ENCODE measurements around the gene IGFBP1.

Gene IGFBP1

DNA sequence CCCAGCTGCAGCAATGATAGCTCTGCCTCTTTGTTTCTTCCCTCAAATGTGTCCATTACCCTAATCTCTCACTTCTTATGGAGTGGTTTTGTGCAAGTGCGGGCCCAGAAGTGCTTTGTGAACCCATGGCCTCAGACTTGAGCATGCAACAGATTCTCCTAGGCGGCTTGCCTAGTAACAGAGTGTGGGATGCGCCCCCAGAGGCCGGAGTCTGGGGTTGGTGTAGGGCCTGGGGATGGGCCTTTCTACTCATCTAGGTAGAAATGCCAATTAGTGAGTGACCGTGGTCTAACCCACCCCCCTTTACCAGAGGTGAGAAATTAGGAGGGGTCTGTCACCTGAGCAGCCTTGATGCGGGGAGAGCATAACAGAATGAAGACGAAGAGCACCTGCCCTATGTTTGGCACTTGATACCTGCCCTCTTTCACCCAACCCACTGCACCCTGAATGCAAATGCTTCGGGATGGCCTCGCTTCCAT lies 7.0 kb upstream of the IGFBP1 start:
- DNase-seq (ENCODE audit: low read depth in 2 of 2): no peak

DNA sequence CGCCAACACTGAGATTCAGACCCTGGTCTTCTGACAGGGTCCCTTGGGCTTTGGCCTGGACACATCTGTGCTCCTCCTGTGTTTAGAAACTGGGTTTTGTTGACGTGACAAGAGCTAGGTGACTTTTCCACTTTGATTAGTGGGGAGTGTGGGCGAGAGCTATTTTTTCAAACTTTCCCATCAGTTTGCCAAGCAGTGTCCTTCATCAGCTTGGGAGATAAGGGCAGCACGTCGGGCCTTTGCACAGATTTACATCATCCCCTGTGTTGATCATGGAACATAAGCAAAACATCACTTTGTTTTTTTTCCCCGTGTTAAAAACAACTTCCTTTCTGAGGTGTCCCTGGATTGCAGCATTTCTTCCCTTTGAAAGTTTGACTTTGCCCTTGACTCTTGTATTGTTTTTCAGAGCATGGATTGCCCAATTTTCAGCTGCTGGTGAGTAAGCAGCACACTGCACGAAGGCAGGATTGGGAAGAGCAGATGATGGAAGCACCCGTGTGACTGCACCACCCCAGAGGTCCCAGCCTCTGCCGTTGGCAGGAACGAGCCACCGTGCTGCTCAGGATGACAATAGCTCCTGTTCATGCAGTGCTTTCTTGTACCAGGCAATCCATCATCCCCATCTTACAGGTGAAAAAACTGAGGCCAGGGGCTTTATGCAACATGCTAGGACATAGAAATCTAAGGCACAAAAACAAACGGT lies 6.4 kb upstream of the IGFBP1 start:
- no peak for DNase-seq (ENCODE audit: low read depth in 2 of 2)

DNA sequence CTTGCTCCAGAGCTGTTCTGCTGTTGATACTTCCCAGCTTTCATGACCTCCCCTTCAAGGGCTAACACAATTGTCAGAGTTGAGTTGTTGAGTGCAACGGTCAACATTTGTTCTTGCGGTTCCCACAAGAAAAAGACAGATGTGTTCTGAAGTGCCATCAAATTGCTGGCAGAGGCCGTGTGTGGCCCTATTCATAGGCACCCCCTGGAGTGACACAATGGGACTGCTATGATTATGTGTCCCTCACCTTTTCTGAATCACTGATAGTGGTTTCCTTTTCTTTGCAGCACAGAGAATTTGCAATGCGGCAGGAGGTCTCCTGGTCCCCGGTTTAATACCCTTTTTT lies 5.8 kb upstream of the IGFBP1 start:
- no peak for DNase-seq (ENCODE audit: low read depth in 2 of 2)

DNA sequence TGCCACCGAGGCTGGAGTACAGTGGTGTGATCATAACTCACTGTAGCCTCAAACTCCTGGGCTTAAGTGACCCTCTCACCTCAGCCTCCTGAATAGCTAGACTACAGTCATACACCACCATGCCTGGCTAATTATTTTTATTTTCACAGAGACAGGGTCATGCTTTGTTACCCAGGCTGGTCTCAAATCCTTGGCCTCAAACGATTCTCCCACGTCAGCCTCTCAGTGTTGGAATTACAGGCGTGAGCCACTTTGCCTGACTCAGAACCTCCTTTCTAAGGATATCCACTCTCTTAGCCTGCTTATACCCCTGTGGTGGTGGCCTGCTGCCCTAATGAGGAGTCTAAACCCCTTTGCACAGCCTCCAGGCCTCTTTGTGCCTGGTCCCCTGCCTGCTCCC lies 4.2 kb upstream of the IGFBP1 start:
- no peak for DNase-seq (ENCODE audit: low read depth in 2 of 2)

DNA sequence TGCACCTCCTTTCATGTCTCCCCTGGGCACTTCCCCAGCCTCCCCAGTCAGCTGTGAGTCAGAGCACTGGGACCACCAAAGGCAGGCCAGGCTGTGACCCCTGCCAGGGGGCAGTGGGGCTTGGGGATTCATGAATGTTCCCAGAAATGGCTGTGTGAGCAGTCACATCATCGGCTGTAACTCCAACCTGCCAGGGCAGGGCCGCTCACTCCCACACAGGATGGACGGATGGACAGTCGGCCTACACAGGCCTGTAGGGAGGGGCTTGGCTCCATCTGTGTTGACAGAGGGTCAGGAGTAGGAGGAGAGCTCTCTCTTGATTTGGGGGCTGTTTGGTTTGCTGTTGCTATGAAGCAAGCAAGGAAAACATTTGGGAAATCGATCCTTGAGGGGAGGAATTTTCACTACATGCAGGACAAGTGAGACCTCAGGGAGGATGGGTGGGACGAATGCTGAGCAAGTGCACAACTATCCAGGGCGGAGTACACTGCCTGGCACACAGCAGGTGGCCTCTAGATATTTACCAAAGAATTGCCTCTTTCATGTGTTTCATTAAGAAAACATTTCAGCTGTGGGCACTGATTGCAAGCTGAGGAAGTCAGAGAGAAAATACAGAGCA lies 2.9 kb upstream of the IGFBP1 start:
- no peak for DNase-seq (ENCODE audit: low read depth in 2 of 2)

DNA sequence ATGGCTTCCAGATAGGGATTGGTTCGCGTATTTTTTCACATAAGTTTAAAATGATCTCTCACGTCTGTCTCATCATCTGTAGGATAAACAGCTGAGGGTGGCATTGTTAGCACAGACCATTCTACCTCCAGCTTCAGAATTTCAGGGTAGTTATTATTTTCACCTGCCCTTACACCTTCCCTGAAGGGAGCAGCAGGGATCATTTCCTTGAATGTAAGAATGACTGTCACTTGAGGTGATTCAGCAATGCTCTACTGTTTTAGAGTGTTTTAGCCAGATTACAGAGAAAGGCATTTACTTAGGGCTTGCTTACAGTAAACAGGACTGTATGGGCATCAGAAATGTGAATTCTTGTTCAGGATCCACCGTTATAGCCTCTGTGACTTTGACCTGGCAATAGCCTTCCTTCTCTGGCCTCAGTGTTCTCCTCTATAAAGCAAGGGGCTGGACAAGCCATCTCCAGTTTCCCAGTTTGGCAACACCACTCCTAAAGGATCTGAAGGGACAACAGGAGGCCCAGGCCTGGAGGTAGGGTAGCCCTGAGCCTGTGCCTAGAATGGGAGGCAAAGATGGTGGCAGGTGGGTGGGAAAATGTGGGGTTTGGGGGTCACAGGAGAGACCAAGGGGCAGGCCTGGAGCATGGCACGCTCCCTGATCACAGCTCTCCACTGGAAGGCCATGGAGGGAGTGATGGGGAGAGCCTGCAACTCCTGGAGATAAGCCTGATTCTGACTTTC lies 1.2 kb upstream of the IGFBP1 start:
- no peak for DNase-seq (ENCODE audit: low read depth in 2 of 2)

DNA sequence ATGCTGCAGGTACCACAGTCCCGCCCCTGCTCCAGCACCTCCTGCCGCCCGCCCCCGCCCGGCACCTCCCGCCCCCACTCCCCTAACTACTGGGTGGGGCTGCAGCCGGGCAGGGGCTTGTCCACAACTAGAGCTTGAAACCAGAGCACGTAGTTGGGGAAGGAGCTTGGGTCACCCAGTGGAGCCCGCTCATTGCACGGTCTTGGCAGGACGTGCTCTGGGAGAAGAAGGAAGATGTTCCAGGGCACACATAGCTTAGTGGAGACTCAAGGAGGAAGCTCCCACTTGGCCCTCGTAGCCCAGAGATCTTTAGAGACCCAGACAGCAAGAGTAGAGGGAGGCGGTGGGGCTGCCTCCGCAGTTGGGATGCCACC lies 692 bp downstream of the IGFBP1 start:
- no peak for DNase-seq (ENCODE audit: low read depth in 2 of 2)

DNA sequence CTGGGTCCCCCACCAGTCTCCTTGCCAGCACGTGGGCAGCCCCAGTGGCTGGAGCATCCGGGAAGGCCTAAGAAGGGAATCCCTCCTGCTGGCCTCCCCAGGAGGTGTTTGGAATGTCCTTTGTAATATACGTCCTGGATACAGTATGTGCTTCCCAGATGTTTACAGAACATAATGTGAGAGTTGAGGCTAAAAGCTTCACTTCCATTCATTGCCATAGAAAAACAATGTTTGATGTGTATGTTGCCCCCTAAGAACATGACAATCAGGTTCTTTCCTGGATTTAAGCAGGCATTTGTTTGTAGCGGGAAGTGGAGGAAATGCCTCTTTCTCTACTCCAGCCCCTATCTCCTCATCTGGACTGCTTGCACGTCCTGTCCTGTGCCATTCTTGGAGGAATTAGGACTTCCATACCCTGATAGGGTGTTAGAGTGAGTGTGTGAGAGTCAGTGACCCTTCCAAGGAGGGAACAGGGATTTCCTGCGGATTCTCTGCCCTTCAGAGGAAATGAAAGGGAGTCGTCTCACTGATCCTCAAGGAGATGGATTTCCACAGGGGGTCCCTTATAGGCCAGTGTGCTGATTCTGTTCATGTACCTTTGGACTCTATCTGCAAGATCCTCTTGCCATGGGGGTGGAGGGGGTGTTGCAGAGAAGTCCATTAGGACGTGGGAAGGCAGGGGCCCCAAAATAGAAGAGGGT lies 1.2 kb downstream of the IGFBP1 start:
- DNase-seq (ENCODE audit: low read depth in 2 of 2): no peak

DNA sequence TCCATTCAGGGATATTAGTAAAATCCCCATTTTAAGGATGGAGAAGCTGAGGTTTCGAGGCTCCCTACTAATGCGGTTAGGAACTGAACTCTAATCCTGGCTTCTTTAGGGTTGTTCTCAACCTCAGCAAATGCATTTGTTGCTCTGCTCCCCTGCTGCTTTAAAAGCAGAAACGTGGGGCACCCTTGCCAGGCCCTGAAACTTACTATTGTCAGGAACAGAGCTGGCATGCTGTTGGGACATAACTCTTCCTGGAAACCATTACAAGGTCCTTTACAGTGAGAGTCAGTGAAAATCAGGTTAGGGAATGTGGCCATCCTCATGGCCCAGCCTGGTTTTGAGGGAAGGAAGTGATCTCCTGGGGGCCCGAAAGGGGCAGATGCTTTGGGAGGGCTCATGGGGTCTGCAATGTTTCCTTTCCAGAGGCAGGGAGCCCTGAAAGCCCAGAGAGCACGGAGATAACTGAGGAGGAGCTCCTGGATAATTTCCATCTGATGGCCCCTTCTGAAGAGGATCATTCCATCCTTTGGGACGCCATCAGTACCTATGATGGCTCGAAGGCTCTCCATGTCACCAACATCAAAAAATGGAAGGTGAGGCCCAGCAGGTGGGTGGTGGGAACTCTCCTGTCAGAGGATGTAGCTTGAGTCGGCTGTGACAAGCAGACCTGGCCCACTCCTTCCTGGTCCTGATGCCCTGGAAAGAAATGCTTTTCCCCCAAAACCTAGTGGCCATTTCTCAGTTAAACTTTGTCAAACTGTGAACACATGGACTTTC lies 2.0 kb downstream of the IGFBP1 start:
- DNase-seq (ENCODE audit: low read depth in 2 of 2): no peak

DNA sequence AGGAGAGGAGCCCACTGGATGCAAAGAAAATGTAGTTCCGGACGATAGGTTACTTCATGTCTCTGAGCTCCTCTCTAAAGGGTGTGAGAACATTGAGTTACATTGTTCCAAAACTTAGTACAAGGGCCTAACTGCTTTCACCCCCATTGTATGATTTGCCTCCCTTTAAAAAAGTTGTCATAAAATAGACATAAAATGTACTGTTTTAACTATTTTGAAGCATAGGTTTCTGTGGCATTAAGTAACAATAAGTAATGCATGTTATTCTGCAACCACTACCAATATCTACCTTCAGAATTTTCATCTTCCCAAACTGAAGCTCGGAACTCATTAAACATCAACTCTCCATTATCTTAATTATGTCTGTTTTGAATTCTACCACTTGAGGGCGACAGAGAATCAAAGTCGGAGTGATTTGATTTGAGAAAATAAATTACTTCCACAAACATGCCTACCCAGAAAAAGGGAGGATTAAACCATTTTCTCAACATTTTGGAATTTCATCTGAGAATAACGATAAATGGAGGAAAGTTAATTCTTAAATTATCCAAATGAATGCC lies 2.7 kb downstream of the IGFBP1 start:
- DNase-seq (ENCODE audit: low read depth in 2 of 2): no peak

DNA sequence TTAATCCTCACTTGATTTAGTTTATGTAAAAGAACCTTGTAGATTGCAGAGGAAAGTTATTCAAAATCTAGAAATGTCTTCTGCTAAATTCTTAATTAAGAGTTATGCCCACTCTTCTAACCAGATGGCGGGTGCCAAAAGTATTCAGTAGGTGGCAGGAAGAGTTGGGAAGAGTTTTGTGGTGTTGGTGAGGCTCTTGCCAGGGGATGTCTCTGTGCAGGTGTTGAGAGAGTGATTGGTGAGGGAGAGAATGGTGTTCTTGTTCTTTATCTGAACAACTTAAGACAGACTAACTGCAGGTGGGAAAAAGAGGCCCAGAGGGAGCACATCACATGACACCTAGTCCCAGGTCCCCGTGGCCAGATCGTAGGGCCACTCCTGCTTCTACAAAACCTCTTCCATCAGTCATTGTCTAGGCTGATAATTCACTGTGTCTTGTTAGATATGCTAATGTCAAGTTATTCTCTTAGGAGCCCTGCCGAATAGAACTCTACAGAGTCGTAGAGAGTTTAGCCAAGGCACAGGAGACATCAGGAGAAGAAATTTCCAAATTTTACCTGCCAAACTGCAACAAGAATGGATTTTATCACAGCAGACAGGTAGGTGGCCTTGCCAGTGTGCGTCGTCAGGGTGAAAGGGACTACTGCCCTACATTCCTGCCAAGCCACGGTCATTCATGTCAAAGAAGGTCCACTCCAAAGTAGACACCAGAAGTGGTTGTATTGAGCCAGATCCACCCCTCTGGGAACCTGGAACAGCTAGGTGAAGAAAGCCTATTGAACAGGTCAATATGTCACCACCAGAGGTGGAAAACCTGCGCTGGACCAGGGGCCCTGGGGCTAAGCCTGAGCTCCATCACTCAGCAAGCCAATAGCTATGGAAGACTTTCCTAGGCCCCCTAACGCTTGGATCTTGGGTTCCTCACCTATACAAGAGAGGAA lies 3.4 kb downstream of the IGFBP1 start:
- DNase-seq (ENCODE audit: low read depth in 2 of 2): no peak

DNA sequence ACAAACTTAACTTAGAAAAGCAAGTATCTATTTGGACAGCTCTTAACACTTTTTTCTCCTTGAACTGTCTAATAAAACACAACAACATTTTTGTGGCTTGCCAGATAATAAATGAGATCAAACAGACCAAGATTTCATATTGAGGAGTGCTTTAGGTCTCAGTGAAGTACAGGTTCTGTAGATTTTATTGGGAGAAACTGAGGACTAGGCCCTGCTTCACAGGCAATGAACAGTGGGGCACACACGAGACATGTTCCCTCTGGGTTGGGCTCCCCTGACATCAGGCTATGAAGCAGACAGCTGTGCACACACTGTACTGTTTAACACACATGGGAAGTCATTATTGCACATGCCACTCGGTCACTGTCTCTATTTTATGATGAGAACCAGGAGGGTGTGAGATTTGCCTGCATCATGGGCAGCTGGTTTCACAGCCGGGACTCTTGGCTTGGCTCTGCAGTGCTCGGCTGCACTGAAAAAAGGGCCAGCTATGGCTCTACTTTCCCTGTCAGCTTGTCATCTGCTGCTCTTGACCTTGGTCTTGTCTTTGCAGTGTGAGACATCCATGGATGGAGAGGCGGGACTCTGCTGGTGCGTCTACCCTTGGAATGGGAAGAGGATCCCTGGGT lies 4.2 kb downstream of the IGFBP1 start:
- no peak for DNase-seq (ENCODE audit: low read depth in 2 of 2)

DNA sequence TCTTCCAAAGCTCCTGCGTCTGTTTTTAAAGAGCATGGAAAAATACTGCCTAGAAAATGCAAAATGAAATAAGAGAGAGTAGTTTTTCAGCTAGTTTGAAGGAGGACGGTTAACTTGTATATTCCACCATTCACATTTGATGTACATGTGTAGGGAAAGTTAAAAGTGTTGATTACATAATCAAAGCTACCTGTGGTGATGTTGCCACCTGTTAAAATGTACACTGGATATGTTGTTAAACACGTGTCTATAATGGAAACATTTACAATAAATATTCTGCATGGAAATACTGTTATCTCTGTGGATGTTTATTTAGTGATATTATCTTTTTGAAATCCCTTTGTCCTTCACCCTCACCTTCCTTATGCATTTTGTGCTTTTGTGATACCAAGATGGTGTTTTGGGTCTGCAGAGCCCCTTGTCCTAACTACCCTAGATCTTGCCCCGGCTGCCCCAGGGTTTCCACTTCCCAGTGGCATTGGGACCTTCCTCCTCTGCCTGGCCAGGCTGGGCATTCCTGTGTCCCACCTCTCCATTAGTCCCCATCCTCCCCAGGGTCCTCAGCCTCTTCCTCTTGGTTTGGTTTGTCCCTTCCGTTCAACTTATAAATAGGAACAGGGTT lies 5.2 kb downstream of the IGFBP1 start:
- no peak for DNase-seq (ENCODE audit: low read depth in 2 of 2)

DNA sequence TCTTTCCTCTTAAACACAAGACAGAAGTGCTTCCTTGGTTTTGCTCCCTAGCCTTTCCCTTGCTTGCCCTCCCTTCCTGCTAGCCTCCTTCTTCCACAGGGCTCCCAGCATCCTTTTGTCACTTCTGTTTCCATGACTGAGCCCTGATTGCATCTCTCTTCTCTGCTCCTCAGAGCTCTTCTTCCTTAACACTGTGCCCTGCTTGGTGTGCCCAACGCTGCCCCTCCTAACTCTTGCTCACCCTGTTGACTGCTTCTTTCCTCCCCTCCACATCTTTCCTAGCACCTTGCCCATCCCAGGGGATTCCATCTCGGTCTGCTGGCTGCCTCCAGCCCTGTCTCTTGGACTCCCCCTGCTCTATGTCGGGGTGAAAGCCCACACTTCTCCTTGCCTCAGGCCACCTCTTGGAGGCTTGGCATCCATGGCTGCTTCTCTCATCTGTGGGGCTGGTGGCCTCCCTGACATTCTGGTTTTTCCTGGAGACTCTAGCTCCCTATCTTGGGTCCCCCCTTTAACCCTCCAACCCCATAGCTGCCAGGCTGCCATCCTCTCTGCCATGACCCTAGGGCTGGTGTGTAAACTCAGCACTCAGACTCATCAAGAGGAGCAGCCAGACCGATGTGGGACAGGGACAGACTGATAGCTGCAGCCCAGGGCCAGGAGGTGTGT lies 5.8 kb downstream of the IGFBP1 start:
- no peak for DNase-seq (ENCODE audit: low read depth in 2 of 2)

DNA sequence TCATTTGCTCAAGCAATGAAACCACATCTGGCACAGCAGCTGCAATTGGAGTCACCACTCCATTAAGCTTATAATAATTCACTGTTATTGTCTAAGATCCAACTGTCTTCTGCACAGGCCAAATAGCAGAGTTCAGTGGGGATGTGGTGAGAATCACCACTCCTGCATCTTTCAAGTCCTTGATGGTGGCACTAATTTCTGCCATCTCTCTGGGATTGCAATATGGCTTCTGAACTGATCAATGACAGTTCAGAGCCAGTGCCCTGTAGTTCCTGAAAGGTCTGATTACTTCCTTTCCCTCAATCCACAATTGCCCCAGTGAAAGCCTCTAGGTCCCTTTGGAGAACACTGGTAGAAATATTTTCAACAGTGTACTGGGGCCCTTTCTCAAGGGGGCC lies 6.4 kb downstream of the IGFBP1 start:
- no peak for DNase-seq (ENCODE audit: low read depth in 2 of 2)

DNA sequence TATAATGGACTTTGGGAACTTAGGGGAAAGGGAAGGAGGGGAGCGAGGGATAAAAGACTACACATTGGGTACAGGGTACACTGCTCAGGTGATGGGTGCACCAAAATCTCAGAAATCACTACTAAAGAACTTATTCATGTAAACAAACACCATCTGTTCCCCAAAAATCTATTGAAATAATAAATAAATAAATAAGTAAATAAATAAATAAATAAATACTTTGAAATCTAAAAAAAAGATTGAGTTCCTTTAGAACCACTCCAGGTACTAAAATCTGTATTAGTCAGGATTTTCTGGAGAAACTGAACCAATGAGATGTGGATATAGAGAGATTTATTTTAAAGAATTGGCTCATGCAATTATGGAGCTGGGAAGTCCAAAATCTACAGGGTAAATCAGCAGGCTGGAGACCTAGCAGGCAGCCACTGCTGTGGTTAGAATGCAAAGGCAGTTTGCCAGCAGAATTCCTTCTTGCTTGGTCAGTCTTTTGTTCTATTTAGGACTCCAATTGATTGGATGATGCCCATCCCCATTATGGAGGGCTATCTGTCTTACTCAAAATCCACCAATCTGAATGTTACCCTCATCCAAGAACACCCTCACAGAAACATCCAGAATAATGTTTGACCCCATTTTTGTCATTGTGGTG lies 8.9 kb downstream of the IGFBP1 start:
- no peak for DNase-seq (ENCODE audit: low read depth in 2 of 2)

DNA sequence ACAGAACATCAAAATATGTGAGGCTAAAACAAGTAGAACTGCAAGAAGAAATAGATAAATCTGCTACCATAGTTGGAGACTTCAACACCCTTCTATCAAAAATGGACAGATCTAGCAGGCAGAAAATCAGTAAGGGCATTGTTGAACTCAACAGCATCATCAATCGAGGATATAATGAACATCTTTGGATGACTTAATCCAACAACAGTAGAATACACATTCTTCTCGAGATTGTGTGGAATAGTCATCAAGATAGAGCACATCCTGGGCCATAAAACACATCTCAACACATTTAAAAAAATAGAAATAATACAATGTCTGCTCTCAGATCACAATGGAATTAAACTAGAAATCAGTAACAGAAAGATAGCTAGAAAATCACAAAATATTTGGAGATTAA lies 9.9 kb downstream of the IGFBP1 start:
- DNase-seq (ENCODE audit: low read depth in 2 of 2): no peak

DNA sequence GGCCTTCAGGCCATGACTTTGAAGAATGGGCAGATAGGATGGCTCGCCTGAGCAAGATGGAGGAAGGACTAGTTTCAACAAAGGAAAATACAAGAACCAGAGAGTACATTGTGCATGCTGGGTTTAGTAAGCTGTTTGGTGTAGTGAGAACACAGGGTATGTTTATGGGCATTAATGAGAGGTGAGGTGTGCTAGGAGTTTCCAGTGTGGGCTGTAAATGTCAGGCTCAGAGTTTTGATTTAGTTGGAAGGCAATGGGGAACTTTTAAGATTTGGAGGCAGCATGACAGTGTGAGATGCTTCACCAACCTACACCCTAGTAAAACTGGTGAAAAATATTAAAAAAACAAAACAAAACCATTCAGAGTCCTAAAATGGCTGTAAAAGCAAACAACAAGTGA lies 13.3 kb downstream of the IGFBP1 start:
- DNase-seq (ENCODE audit: low read depth in 2 of 2): no peak
